OCI-LY1 (cell line): ENCODE data around the gene IFI27L1.

Source experiments
- EZH2 ChIP-seq: fragments of 200-600 bp; sonication (generic), shearing (Covaris generic); IDR thresholded peaks from 2 replicates; pipeline ENCODE4 v1.8.0; 2017; ENCODE audit warnings: borderline replicate concordance, mixed run types, mild to moderate bottlenecking, antibody characterized with exemption, low read length, moderate library complexity, mixed read lengths
- TF ChIP-seq, protein P1 (sequence below): fragments of 200-600 bp; sonication (generic), shearing (Covaris generic); IDR thresholded peaks from 2 replicates; pipeline ENCODE4 v1.5.1; 2017; ENCODE audit warnings: mild to moderate bottlenecking, antibody characterized with exemption, low read length, moderate library complexity, mixed read lengths

DNA sequence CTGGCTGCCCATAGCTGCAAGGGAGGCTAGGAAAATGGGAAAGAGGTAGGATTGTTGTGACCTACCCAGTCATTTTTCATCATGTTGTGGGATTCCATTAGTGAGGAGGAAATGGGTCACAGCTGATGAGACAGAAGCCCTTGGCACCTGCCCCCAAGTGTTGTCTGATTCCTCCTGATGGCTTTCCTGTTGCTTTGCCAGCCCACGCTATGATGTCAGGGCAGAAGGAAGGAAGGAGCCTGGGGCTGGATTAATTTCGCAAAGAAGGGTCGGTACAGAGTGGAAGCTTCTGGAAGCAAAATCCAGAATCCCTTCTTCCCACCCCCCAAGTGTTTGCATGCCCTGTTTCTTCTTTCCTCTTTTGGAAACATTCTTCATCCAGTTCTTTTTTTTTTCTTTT, 46.2 kb upstream of the IFI27L1 start:
- TF ChIP-seq EZH2 = no peak
- TF ChIP-seq, protein P1, sequence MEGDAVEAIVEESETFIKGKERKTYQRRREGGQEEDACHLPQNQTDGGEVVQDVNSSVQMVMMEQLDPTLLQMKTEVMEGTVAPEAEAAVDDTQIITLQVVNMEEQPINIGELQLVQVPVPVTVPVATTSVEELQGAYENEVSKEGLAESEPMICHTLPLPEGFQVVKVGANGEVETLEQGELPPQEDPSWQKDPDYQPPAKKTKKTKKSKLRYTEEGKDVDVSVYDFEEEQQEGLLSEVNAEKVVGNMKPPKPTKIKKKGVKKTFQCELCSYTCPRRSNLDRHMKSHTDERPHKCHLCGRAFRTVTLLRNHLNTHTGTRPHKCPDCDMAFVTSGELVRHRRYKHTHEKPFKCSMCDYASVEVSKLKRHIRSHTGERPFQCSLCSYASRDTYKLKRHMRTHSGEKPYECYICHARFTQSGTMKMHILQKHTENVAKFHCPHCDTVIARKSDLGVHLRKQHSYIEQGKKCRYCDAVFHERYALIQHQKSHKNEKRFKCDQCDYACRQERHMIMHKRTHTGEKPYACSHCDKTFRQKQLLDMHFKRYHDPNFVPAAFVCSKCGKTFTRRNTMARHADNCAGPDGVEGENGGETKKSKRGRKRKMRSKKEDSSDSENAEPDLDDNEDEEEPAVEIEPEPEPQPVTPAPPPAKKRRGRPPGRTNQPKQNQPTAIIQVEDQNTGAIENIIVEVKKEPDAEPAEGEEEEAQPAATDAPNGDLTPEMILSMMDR = no peak
